Parathyroid adenoma (tissue), 2 donors: ENCODE results near the gene SH3BP4.

ENCODE experiments used
- H2AFZ ChIP-seq: fragments of 300-600 bp; sonication (generic); one replicate; pipeline ENCODE4 v1.7.0; 2017; ENCODE audit warnings: antibody characterized with exemption, mild to moderate bottlenecking
- H3K27ac ChIP-seq: fragments of 300-600 bp; sonication (generic); one replicate; pipeline ENCODE4 v1.7.0; 2017
- H3K27me3 ChIP-seq: fragments of 300-600 bp; sonication (generic); one replicate; pipeline ENCODE4 v1.7.0; 2017; ENCODE audit warnings: low read length; ENCODE audit not compliant: control insufficient read depth, insufficient read depth
- H3K36me3 ChIP-seq: fragments of 300-600 bp; sonication (generic); one replicate; pipeline ENCODE4 v1.7.0; 2017; ENCODE audit warnings: low read length; ENCODE audit not compliant: control insufficient read depth, insufficient read depth
- H3K4me1 ChIP-seq: fragments of 300-600 bp; sonication (generic); one replicate; pipeline ENCODE4 v1.7.0; 2017; ENCODE audit warnings: control low read depth
- H3K4me2 ChIP-seq: fragments of 300-600 bp; sonication (generic); one replicate; pipeline ENCODE4 v1.7.0; 2017; ENCODE audit warnings: low read length
- H3K4me3 ChIP-seq: fragments of 300-600 bp; sonication (generic); one replicate; pipeline ENCODE4 v1.7.0; 2017; ENCODE audit warnings: low read depth, low read length
- H3K79me2 ChIP-seq: fragments of 300-600 bp; sonication (generic); one replicate; pipeline ENCODE4 v1.7.0; 2017; ENCODE audit warnings: control low read depth
- H3K9ac ChIP-seq: fragments of 300-600 bp; sonication (generic); one replicate; pipeline ENCODE4 v1.7.0; 2017; ENCODE audit warnings: mild to moderate bottlenecking
- H3K9me3 ChIP-seq: fragments of 300-600 bp; sonication (generic); one replicate; pipeline ENCODE4 v1.7.0; 2017; ENCODE audit warnings: low read length; ENCODE audit not compliant: control insufficient read depth
- CTCF ChIP-seq: fragments of 300-600 bp; sonication (generic); IDR thresholded peaks from one replicate; pipeline ENCODE4 v1.7.0; 2017; ENCODE audit warnings: antibody characterized with exemption, mild to moderate bottlenecking
- donor health status: primary hyperparathyroidism.

Gene SH3BP4

GRCh38 chr2:235078914-235079472 is 127.2 kb downstream of the SH3BP4 start:
- no peaks in the 10 kb centered on the region for H3K4me1 ChIP-seq
- H3K27ac ChIP-seq, result no peak overlapping the region
- no peaks in the 10 kb centered on the region for H3K79me2 ChIP-seq
- no peak for TF ChIP-seq CTCF
- H3K9me3 ChIP-seq, result no peaks in the 10 kb centered on the region
- no peak overlapping the region for H3K9ac ChIP-seq
- no peaks in the 10 kb centered on the region for H3K27me3 ChIP-seq
- H3K36me3 ChIP-seq, result no peaks in the 10 kb centered on the region
- no peak overlapping the region for H3K4me2 ChIP-seq
- no peak overlapping the region for H2AFZ ChIP-seq
- no peak overlapping the region for H3K4me3 ChIP-seq

- no peaks in the 10 kb centered on the region for H3K4me1 ChIP-seq
- H3K27ac ChIP-seq, result no peak overlapping the region
- no peaks in the 10 kb centered on the region for H3K36me3 ChIP-seq
- H3K79me2 ChIP-seq, result no peaks in the 10 kb centered on the region
- H3K9ac ChIP-seq, result no peak overlapping the region
- no peaks in the 10 kb centered on the region for H3K9me3 ChIP-seq
- no peak overlapping the region for H3K4me3 ChIP-seq
- no peak overlapping the region for H2AFZ ChIP-seq
- H3K4me2 ChIP-seq, result no peak overlapping the region
- H3K27me3 ChIP-seq, result no peaks in the 10 kb centered on the region
- TF ChIP-seq CTCF, result no peak
Measured at GRCh38 chr2:235080101-235080500, 128.3 kb downstream of the SH3BP4 start.

GRCh38 chr2:235082578-235083338 is 130.9 kb downstream of the SH3BP4 start:
- no peak overlapping the region for H3K4me3 ChIP-seq
- H3K4me2 ChIP-seq, result no peak overlapping the region
- no peak overlapping the region for H3K9ac ChIP-seq
- no peaks in the 10 kb centered on the region for H3K4me1 ChIP-seq
- H3K9me3 ChIP-seq, result no peaks in the 10 kb centered on the region
- no peak overlapping the region for H3K27ac ChIP-seq
- no peaks in the 10 kb centered on the region for H3K79me2 ChIP-seq
- H3K27me3 ChIP-seq, result no peaks in the 10 kb centered on the region
- no peak overlapping the region for H2AFZ ChIP-seq
- TF ChIP-seq CTCF, result no peak
- no peaks in the 10 kb centered on the region for H3K36me3 ChIP-seq

GRCh38 chr2:235083822-235084221 is 132.0 kb downstream of the SH3BP4 start:
- H3K27me3 ChIP-seq, result no peaks in the 10 kb centered on the region
- TF ChIP-seq CTCF, result no peak
- H3K27ac ChIP-seq, result no peak overlapping the region
- no peak overlapping the region for H3K9ac ChIP-seq
- no peaks in the 10 kb centered on the region for H3K9me3 ChIP-seq
- no peaks in the 10 kb centered on the region for H3K36me3 ChIP-seq
- no peak overlapping the region for H3K4me3 ChIP-seq
- no peak overlapping the region for H3K4me2 ChIP-seq
- H3K4me1 ChIP-seq, result no peaks in the 10 kb centered on the region
- H2AFZ ChIP-seq, result no peak overlapping the region
- no peaks in the 10 kb centered on the region for H3K79me2 ChIP-seq

- H2AFZ ChIP-seq, result no peak overlapping the region
- TF ChIP-seq CTCF, result no peak
- H3K9me3 ChIP-seq, result no peaks in the 10 kb centered on the region
- no peak overlapping the region for H3K9ac ChIP-seq
- no peaks in the 10 kb centered on the region for H3K4me1 ChIP-seq
- H3K27me3 ChIP-seq, result no peaks in the 10 kb centered on the region
- no peak overlapping the region for H3K4me2 ChIP-seq
- no peak overlapping the region for H3K4me3 ChIP-seq
- no peaks in the 10 kb centered on the region for H3K36me3 ChIP-seq
- no peaks in the 10 kb centered on the region for H3K79me2 ChIP-seq
- no peak overlapping the region for H3K27ac ChIP-seq
Measured at GRCh38 chr2:235084424-235084823, 132.6 kb downstream of the SH3BP4 start.
